Muscle of back (tissue), 11 donors: ENCODE data around the gene TLL2. TPM values are rescaled to one million over a fixed set of nuclear protein-coding genes. Genes with fewer than 3 reads are reported as not detected.

Source experiments
- DNase-seq, 3 donors: peaks; one replicate each; pipeline versions ENCODE4 v3.0.0 to v3.0.0-alpha.2; 2013
- polyA plus RNA-seq, 10 donors: library from polyadenylated mRNA; unstranded; fragments of 120-200 nt; gene quantifications; one replicate each; pipeline ENCODE4 v1.2.1, GENCODE V29; 2013; ENCODE audit not compliant: insufficient read length in 10 of 10

TLL2 gene
- polyA plus RNA-seq, 10 donors: 0.99 to 5.2 (median 3.9) TPM

- peak; percentile 49 to 90 (median 84) for DNase-seq
These were observed 117.5 kb downstream of the TLL2 start for GRCh38 chr10:96395931-96396877.

- DNase-seq: peak in 2 of 3 donors; percentile 40 to 67
These were observed 123.3 kb downstream of the TLL2 start for GRCh38 chr10:96390460-96390864.

DNA sequence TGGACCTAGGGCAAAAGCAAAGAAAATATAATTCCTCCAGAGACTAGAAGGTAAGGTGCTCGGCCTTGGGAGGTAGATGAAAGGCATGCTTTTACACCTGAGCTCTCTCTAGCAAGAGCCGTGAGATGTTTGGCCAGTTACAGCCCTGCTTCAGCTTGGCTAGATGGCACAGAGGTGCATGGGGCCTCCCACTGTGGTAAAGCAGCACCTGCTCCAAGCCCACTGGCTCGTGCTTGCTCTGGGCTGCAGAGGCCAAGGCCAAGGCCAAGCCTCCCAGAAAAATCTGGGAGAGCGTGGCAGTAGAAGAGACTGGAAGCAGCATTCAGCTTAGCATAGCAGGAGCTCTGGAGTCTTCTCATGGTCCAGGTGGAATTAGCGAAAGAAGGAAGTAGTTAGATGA lies 123.9 kb downstream of the TLL2 start:
- DNase-seq: no peak

- peak in 1 of 3 donors; percentile 40 for DNase-seq
These were observed 126.1 kb downstream of the TLL2 start for GRCh38 chr10:96387601-96388000.

GRCh38 chr10:96387161-96387560 lies 126.6 kb downstream of the TLL2 start:
- peak in 1 of 3 donors; percentile 30 for DNase-seq

DNA sequence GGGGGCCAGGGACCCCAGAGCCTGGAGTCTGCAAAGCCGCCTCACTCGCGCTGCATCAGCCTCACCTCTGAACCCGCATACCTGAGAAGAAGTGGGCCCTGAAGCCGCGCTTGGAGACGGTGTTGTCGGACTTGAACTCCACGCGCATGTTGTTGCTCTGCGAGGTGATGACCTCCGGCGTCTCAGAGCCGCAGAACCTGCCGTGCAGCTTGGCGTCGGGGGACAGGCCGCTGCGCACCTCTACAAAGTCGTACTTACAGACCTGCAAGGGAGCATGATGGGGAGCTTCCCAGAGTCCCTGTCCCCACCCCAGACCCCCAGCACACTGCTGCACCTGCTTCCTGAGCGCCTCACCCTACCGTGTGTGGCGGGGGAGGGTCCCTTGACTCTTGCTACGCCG lies 129.2 kb downstream of the TLL2 start:
- no peak for DNase-seq

- no peak for DNase-seq
These were observed 132.9 kb downstream of the TLL2 start for GRCh38 chr10:96380821-96381220.

GRCh38 chr10:96379758-96380157 lies 134.0 kb downstream of the TLL2 start:
- DNase-seq: no peak

GRCh38 chr10:96378741-96379140 lies 135.0 kb downstream of the TLL2 start:
- DNase-seq: no peak

DNA sequence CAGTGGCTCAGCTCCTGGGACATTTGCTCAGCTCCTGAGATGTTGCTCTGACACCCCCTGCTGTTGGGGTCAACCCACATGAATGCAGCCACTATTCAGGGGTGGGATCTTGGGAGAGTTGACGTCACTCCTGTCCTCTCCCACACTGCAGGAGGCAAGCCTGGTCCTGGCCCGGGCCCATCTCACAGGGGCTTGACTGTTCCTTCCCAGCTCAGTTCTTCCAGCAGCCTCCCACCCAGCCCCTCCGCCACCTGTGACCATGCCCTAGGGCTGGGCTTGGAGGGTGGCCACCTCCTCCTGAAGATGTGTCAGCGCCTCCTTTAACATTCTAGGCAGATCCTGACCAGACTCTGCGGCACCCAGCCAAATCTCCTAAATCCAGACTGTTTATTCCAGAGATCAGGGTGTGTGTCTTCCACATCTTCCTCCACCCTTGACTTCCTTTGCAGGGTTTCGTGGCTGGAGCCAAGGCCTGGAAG lies 135.9 kb downstream of the TLL2 start:
- peak in 1 of 3 donors; percentile 46 for DNase-seq

DNA sequence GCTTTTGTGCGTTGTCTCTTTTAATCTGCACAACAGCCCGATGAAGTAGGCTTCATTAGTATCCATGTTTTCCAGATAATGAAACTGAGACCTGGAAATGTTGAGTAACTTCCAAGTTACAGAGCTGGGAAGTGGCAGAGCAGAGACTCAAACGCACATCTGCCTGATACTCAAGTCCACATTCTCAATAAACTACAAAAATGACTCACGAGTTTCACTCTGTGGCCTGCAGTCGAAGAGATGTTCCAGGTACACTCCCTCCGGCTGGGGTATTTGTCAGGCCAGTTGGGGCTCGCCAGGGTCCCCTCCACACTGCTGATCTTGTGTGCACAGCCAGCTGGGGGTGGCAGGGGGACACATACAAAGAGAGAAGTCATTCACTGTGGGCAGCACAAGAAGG lies 137.2 kb downstream of the TLL2 start:
- DNase-seq: no peak

DNA sequence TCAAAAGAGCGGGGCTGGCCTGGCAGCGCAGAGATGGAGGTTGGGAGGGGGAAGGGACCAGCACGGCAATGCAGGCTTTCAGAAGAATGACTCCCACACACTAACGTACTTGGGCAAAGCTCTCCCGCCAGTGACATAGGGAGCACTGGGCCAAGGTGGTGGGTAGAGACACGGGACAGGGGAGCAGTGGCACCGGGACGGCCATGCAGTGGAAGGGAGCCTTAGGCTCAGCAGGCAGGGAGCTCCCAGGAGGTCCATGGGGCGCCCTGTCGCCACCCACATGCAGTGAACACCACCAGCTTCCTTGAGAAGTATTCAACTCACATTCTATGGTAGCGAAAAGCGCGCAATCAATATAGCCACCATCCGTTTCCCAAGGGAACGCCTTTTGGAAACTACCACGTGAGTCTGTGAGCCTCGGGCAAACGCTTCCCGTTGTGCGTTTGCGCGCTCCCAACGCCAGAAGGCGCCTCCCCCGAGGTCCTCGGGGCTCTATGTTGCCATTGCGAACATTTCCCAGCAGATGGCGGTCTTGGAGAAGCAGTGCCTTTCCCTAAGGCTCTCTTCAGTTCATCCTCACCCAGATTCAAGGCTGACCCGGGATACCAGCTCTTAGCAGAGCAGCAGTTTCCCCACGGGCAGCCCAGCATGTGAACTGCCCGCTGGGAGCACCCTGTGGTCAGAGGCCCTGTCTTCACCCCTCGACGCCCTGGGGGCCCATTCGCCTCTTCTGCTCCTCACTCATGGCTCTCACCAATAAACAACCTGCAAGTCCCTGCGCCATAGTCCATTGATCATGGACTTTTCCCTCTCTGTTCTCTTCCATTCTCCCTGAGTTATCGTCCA lies 138.5 kb downstream of the TLL2 start:
- peak; percentile 84 to 94 (median 89) for DNase-seq

- DNase-seq: peak in 1 of 3 donors; percentile 17
These were observed 139.1 kb downstream of the TLL2 start for GRCh38 chr10:96374639-96374984.

GRCh38 chr10:96374004-96374403 lies 139.7 kb downstream of the TLL2 start:
- no peak for DNase-seq

DNA sequence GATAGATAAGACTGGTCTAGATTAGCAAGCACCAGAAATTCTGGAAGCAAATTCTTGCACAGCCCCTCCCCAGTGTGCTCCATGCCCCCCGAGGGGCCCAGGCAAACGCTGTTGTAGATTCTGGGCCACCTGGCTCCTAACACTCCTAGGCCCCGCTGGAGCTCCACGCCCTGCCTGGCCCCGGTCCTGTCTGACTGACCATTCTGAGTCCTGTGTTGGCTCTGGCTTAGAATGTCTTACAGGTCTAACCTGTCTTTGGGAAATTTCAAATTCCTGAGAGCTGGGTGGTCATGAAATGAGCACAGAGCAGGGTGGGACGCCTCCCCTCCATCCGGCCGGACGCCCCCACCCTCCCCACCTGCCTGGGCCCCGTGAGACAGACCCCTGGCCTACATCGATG lies 142.4 kb downstream of the TLL2 start:
- no peak for DNase-seq

GRCh38 chr10:96370584-96371157 lies 143.1 kb downstream of the TLL2 start:
- peak in 2 of 3 donors; percentile 47 to 53 for DNase-seq

DNA sequence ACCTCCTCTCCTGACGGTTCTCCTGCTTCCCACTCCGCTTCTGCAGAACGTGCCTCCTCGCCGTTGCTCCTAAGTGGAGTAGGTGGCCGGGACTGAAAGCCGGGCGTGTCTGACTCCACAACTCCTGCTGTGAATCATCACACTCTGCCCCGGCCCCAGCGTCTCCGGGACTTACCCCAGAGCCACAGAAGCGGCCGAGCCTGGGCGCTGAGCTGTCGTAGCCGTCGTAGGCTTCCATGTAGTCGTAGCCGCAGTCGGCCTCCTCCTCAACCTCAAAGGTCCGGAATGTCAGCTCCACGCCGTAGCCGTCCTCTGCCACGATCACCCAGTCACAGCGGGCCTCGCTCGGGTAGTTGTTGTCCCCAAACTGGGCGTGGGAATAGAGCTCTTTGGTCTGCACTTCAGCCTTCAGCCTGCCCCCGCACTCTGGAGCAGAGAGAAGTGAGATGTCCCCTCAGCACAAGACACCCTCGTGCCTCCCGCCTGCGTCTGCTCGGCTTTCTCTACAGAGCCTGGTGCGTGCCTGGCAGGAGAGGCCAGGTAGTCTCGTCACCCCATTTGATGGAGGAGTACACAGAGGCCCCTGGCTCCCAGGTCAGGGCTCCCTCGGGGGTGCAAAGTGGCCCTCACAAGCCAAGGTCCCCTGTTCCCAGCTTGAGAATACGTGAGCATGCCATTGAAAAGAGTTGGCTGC lies 143.7 kb downstream of the TLL2 start:
- DNase-seq: no peak

- no peak for DNase-seq
These were observed 144.8 kb downstream of the TLL2 start for GRCh38 chr10:96368971-96369370.

- no peak for DNase-seq
These were observed 146.3 kb downstream of the TLL2 start for GRCh38 chr10:96367470-96367869.

- DNase-seq: no peak
These were observed 147.2 kb downstream of the TLL2 start for GRCh38 chr10:96366508-96366907.

DNA sequence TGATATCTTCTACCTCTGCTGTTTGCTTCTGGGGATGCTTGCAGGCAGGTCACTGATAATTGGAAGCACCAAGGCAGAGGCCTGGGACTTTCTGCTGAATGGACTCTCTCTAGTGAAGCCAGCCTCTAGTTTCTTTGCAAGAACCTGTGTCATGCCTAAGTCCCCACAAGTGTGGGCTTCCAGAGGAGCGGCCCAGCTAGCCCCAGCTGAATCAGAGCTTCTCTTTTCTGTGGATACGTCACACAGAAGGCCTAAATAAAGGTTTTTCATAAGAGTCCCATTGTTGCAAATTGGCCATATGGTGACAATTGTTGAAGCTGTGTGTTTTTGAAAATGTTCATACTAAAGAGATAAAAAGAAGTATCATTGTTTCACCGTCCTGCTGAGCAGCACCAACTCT lies 148.2 kb downstream of the TLL2 start:
- no peak for DNase-seq

- no peak for DNase-seq
These were observed 153.0 kb downstream of the TLL2 start for GRCh38 chr10:96360766-96361165.
